ENCODE measurements around the gene PATE4.

Gene PATE4

DNA sequence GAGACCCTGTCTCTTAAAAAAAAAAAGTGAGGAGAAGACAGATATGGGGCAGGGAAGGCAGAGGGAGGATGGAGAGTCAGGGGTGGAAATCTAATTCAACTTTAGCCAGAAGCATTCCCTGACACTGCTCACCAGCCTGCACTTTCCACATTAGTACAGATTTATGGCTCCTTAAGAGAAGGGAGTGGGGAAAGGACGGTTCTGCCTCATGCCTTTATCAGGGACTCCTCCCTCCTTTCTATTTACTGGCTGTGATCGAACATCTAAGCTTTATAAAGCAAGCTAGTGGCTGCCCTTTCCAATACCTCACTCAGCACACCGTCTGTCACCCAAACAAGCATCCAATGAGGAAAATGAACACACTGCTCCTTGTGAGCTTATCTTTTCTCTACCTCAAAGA, at the start of gene PATE4:
TSS of gene PATE4 (plus strand) at position 301 of the 400 bp plus-strand sequence. CDS start at position 345, 44 bp downstream.
- no peak for DNase-seq (ENCODE audit: low read depth)
- H3K4me3 ChIP-seq (ENCODE audit: low read depth, low read length), result no peak within 1 kb of the TSS
- TF ChIP-seq MYC (IDR thresholded peaks at IDR 0.05; ENCODE audit: low read depth, low read length), result no peak

- TF ChIP-seq, protein P1, sequence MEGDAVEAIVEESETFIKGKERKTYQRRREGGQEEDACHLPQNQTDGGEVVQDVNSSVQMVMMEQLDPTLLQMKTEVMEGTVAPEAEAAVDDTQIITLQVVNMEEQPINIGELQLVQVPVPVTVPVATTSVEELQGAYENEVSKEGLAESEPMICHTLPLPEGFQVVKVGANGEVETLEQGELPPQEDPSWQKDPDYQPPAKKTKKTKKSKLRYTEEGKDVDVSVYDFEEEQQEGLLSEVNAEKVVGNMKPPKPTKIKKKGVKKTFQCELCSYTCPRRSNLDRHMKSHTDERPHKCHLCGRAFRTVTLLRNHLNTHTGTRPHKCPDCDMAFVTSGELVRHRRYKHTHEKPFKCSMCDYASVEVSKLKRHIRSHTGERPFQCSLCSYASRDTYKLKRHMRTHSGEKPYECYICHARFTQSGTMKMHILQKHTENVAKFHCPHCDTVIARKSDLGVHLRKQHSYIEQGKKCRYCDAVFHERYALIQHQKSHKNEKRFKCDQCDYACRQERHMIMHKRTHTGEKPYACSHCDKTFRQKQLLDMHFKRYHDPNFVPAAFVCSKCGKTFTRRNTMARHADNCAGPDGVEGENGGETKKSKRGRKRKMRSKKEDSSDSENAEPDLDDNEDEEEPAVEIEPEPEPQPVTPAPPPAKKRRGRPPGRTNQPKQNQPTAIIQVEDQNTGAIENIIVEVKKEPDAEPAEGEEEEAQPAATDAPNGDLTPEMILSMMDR (IDR thresholded peaks at IDR 0.05; ENCODE audit: low read depth, low read length), result no peak
- no peak for TF ChIP-seq MAX (IDR thresholded peaks at IDR 0.05; ENCODE audit: low read depth, low read length)
- no peak for TF ChIP-seq MYC (IDR thresholded peaks at IDR 0.05; ENCODE audit: low read depth, low read length)
- no peak for TF ChIP-seq POLR2A (IDR thresholded peaks at IDR 0.05; ENCODE audit: extremely low read depth, insufficient read length)
- DNase-seq (ENCODE audit: low read depth), result no peak
- no peak overlapping the region for H3K4me3 ChIP-seq (ENCODE audit: low read depth, low read length)
Measured at GRCh38 chr11:125784678-125785077, 48.4 kb upstream of the PATE4 start.

GRCh38 chr11:125787827-125788226, 45.3 kb upstream of the PATE4 start, which contains the start of gene PATE3:
PATE3 (plus strand) TSS chr11:125788127; CDS start chr11:125788152, 25 bp downstream.
- TF ChIP-seq POLR2A (IDR thresholded peaks at IDR 0.05; ENCODE audit: extremely low read depth, insufficient read length) (no peak), MAX (IDR thresholded peaks at IDR 0.05; ENCODE audit: low read depth, low read length) (no peak), MYC (IDR thresholded peaks at IDR 0.05; ENCODE audit: low read depth, low read length) (no peak)
- TF ChIP-seq, protein P1 (IDR thresholded peaks at IDR 0.05; ENCODE audit: low read depth, low read length), result no peak

GRCh38 chr11:125790825-125791224, 42.3 kb upstream of the PATE4 start:
- H3K4me3 ChIP-seq (ENCODE audit: low read depth, low read length), result no peak overlapping the region
- no peak for DNase-seq (ENCODE audit: low read depth)
- TF ChIP-seq MAX (IDR thresholded peaks at IDR 0.05; ENCODE audit: low read depth, low read length) (no peak), MYC (IDR thresholded peaks at IDR 0.05; ENCODE audit: low read depth, low read length) (no peak), POLR2A (IDR thresholded peaks at IDR 0.05; ENCODE audit: extremely low read depth, insufficient read length) (no peak)
- TF ChIP-seq, protein P1 (IDR thresholded peaks at IDR 0.05; ENCODE audit: low read depth, low read length), result no peak

More at GRCh38 chr11:125787827-125788226, 45.3 kb upstream of the PATE4 start, which contains the start of gene PATE3:
- no peak within 1 kb of the TSS for H3K4me3 ChIP-seq (ENCODE audit: low read depth, low read length)
- no peak for DNase-seq (ENCODE audit: low read depth)

DNA sequence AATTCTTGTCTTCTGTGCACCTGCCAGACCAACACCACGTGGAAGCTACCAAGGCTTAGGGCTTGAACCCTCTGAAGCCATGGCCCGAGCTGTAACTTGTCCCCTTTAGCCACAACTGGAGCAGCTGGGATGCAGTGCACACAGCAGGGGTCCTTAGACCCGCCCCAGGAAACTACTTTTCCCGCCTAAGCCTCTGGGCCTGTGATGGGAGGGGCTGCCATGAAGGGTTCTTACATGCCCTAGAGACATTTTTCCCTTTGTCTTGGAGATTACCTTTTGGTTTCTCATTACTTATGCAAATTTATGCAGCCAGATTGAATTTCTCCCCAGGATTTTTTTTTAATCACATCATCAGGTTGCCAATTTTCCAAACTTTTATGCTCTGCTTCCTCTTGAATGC, 35.5 kb upstream of the PATE4 start:
- no peak for DNase-seq (ENCODE audit: low read depth)
- TF ChIP-seq, protein P1 (IDR thresholded peaks at IDR 0.05; ENCODE audit: low read depth, low read length), result no peak
- TF ChIP-seq POLR2A (IDR thresholded peaks at IDR 0.05; ENCODE audit: extremely low read depth, insufficient read length) (no peak), MYC (IDR thresholded peaks at IDR 0.05; ENCODE audit: low read depth, low read length) (no peak), MAX (IDR thresholded peaks at IDR 0.05; ENCODE audit: low read depth, low read length) (no peak)
- H3K4me3 ChIP-seq (ENCODE audit: low read depth, low read length), result no peak overlapping the region

DNA sequence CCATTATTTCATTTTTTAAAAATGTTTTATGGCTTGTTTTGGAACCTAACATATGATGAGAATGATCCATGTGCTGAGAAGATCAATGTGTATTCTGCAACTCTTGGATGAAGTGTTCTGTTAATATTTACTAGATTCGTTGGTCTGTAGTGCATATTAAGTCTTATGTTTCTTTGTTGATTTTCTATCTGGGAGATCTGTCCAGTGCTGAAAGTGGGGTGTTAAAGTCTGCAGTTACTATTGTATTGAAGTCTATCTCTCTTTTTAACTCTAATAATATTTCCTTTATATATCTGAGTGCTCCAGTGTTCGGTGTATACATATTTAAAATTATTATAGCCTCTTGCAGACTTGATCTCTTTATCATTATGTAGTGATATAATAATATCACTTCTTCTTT, 33.3 kb upstream of the PATE4 start:
- H3K4me3 ChIP-seq (ENCODE audit: low read depth, low read length), result no peak overlapping the region
- DNase-seq (ENCODE audit: low read depth), result no peak
- TF ChIP-seq, protein P1 (IDR thresholded peaks at IDR 0.05; ENCODE audit: low read depth, low read length), result no peak
- no peak for TF ChIP-seq MYC (IDR thresholded peaks at IDR 0.05; ENCODE audit: low read depth, low read length)
- TF ChIP-seq POLR2A (IDR thresholded peaks at IDR 0.05; ENCODE audit: extremely low read depth, insufficient read length), result no peak
- TF ChIP-seq MAX (IDR thresholded peaks at IDR 0.05; ENCODE audit: low read depth, low read length), result no peak
